ENCODE data around the gene AP4E1.
"Not testable (repeated sequence)": the region's sequence is repeated elsewhere in the genome, so short reads cannot be mapped to it uniquely, and the experiment has no call there.

GRCh38 chr15:50875238-50875637, 33.2 kb upstream of the AP4E1 start:
- not testable (repeated sequence) for TF ChIP-seq EZH2phosphoT487 (IDR thresholded peaks at IDR 0.05; ENCODE audit: low read depth); CTCF (IDR thresholded peaks at IDR 0.05; ENCODE audit: low read depth, low read length)

Data from OCI-LY3 (cell line).